GM21825 (cell line): Measurements from ENCODE around the gene ABHD12.
"Not testable (repeated sequence)": the region's sequence is repeated elsewhere in the genome, so short reads cannot be mapped to it uniquely, and the experiment has no call there.

Experiments used
- ATAC-seq: cut with Tn5 transposase; IDR thresholded peaks from one replicate; pipeline ENCODE4 v1.9.1; 2021; ENCODE audit warnings: mild to moderate bottlenecking, moderate library complexity; ENCODE audit not compliant: unreplicated experiment

ABHD12 gene

GRCh38 chr20:25355011-25355595 is 35.5 kb downstream of the ABHD12 start:
- no peak for ATAC-seq

GRCh38 chr20:25353747-25354705 is 36.6 kb downstream of the ABHD12 start:
- no peak for ATAC-seq

- no peak for ATAC-seq
Measured at GRCh38 chr20:25353353-25353746, 37.3 kb downstream of the ABHD12 start.

- no peak for ATAC-seq
Measured at GRCh38 chr20:25352746-25353145, 37.9 kb downstream of the ABHD12 start.

GRCh38 chr20:25351024-25351360 is 39.6 kb downstream of the ABHD12 start:
- no peak for ATAC-seq

GRCh38 chr20:25346349-25346748 is 44.3 kb downstream of the ABHD12 start:
- ATAC-seq: no peak

GRCh38 chr20:25345721-25346120 is 44.9 kb downstream of the ABHD12 start:
- ATAC-seq: no peak

- no peak for ATAC-seq
Measured at GRCh38 chr20:25344634-25345033, 46.0 kb downstream of the ABHD12 start.

GRCh38 chr20:25341716-25342680 is 48.6 kb downstream of the ABHD12 start:
- no peak for ATAC-seq

GRCh38 chr20:25340380-25340779 is 50.3 kb downstream of the ABHD12 start:
- no peak for ATAC-seq

- no peak for ATAC-seq
Measured at GRCh38 chr20:25339608-25340007, 51.0 kb downstream of the ABHD12 start.

- no peak for ATAC-seq
Measured at GRCh38 chr20:25338112-25339023, 52.3 kb downstream of the ABHD12 start.

- ATAC-seq: no peak
Measured at GRCh38 chr20:25336561-25337422, 53.8 kb downstream of the ABHD12 start.

GRCh38 chr20:25334972-25335371 is 55.7 kb downstream of the ABHD12 start:
- not testable (repeated sequence) for ATAC-seq

- ATAC-seq: no peak
Measured at GRCh38 chr20:25328954-25329498, 61.6 kb downstream of the ABHD12 start.

GRCh38 chr20:25327521-25328235 is 63.0 kb downstream of the ABHD12 start:
- ATAC-seq: no peak

GRCh38 chr20:25325997-25326396 is 64.6 kb downstream of the ABHD12 start:
- ATAC-seq: no peak

- ATAC-seq: no peak
Measured at GRCh38 chr20:25325073-25325472, 65.6 kb downstream of the ABHD12 start.
